GM23248 (cell line): ENCODE results near the gene MAP4K2.

Experiments
- EZH2 ChIP-seq: fragments of 200-600 bp; sonication (generic); IDR thresholded peaks from 2 replicates; pipeline ENCODE4 v1.6.1; 2018; ENCODE audit warnings: antibody characterized with exemption, mild to moderate bottlenecking; ENCODE audit not compliant: insufficient read depth, poor library complexity, severe bottlenecking
- EZH2phosphoT487 ChIP-seq: fragments of 200-600 bp; sonication (generic); IDR thresholded peaks from 2 replicates; pipeline ENCODE4 v1.6.1; 2018; ENCODE audit warnings: antibody characterized with exemption, moderate library complexity, mild to moderate bottlenecking, low read depth; ENCODE audit not compliant: insufficient read depth

DNA sequence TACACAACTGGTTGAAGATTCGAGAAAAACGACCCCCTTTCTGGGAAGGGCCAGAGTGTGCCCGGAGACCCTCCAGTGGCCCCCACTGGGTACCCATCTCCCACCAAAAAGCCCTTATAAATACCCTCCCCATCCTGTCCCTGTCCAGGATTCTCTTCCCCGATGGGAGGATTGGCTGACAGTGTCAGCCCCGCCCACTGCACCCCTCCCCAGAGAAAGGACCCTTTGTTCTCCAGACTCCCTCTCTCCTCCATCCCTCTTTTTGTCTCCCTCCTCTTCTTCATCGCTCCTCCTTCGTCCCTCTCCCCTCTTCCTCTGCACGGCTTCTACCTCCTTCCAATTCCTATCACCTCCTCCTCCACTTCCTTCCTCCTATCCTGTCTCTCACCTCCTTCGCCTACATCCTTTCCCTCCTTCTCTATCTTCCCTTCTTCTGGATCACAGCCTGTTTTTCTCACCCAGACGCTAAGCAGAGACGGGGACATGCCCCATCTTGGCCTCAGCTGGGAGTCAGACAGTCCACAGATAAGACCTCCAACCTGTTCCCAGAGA lies 20.6 kb upstream of the MAP4K2 start:
- no peak for TF ChIP-seq EZH2
- no peak for TF ChIP-seq EZH2phosphoT487
